ENCODE measurements around the gene MDGA2.

MDGA2 gene

GRCh38 chr14:47665337-47666134, 9.9 kb downstream of the MDGA2 start:
- H3K23ac ChIP-seq (ENCODE audit: low read length in 2 of 2) = no peak overlapping the region
- WGBS = 88% methylated on average over 13 of the region's 28 CpGs

GRCh38 chr14:47662466-47662865, 12.9 kb downstream of the MDGA2 start:
- H3K23ac ChIP-seq (ENCODE audit: low read length in 2 of 2) = no peak overlapping the region

More at GRCh38 chr14:47665337-47666134, 9.9 kb downstream of the MDGA2 start:
- Histone ChIP-seq H3K27ac (ENCODE audit: low read length, poor library complexity, severe bottlenecking) (no peak overlapping the region), H3K9me3 (ENCODE audit: control insufficient read depth, low read length) (no peaks in the 10 kb centered on the region), H2BK15ac (ENCODE audit: low read depth, poor library complexity, severe bottlenecking) (no peak overlapping the region), H2AFZ (ENCODE audit: low read depth, low read length) (no peak overlapping the region), H3K4ac (ENCODE audit: low read depth in 1 of 2, low read length in 2 of 2) (no peak overlapping the region), H3K27me3 (ENCODE audit: control insufficient read depth in 1 of 2, insufficient read depth in 1 of 2, low read length in 2 of 2) (no peaks in the 10 kb centered on the region), H3K4me1 (ENCODE audit: control insufficient read depth, insufficient read depth, low read depth, low read length) (no peaks in the 10 kb centered on the region), H4K8ac (ENCODE audit: low read length) (no peak overlapping the region), H3K4me2 (ENCODE audit: low read length, poor library complexity, severe bottlenecking) (no peak overlapping the region), H3K36me3 (ENCODE audit: control insufficient read depth in 1 of 2, insufficient read depth in 2 of 2, low read depth in 1 of 2, low read length in 2 of 2) (no peaks in the 10 kb centered on the region), H4K91ac (ENCODE audit: low read length) (no peak overlapping the region), H2BK120ac (ENCODE audit: low read depth, low read length) (no peak overlapping the region), H2AK5ac (ENCODE audit: low read length, severe bottlenecking) (no peak overlapping the region), H3K9ac (ENCODE audit: low read length) (no peak overlapping the region), H3K4me3 (ENCODE audit: insufficient read depth in 1 of 2, low read depth in 1 of 2, low read length in 2 of 2) (no peak overlapping the region), H3K14ac (ENCODE audit: low read length in 2 of 2) (no peak overlapping the region), H2BK12ac (ENCODE audit: low read length in 2 of 2) (no peak overlapping the region), H3K79me1 (replicated peaks; ENCODE audit: low read length, poor library complexity, severe bottlenecking) (no peaks in the 10 kb centered on the region), H3K18ac (ENCODE audit: low read depth in 1 of 2, low read length in 2 of 2) (no peak overlapping the region), H2BK5ac (ENCODE audit: low read depth, low read length, poor library complexity, severe bottlenecking) (no peak overlapping the region)
- DNase-seq = no peak

GRCh38 chr14:47660158-47660557, 15.2 kb downstream of the MDGA2 start:
- no peak overlapping the region for H3K18ac ChIP-seq (ENCODE audit: low read depth in 1 of 2, low read length in 2 of 2)
- H3K36me3 ChIP-seq (ENCODE audit: control insufficient read depth in 1 of 2, insufficient read depth in 2 of 2, low read depth in 1 of 2, low read length in 2 of 2) = no peaks in the 10 kb centered on the region
- no peaks in the 10 kb centered on the region for H3K9me3 ChIP-seq (ENCODE audit: control insufficient read depth, low read length)
- H3K14ac ChIP-seq (ENCODE audit: low read length in 2 of 2) = no peak overlapping the region
- no peak overlapping the region for H2BK15ac ChIP-seq (ENCODE audit: low read depth, poor library complexity, severe bottlenecking)
- H2AFZ ChIP-seq (ENCODE audit: low read depth, low read length) = no peak overlapping the region
- H4K8ac ChIP-seq (ENCODE audit: low read length) = no peak overlapping the region
- H2AK5ac ChIP-seq (ENCODE audit: low read length, severe bottlenecking) = no peak overlapping the region
- no peaks in the 10 kb centered on the region for H3K79me1 ChIP-seq (replicated peaks; ENCODE audit: low read length, poor library complexity, severe bottlenecking)
- H3K4me2 ChIP-seq (ENCODE audit: low read length, poor library complexity, severe bottlenecking) = no peak overlapping the region
- H3K9ac ChIP-seq (ENCODE audit: low read length) = no peak overlapping the region
- H3K27ac ChIP-seq (ENCODE audit: low read length, poor library complexity, severe bottlenecking) = no peak overlapping the region
- no peak overlapping the region for H4K91ac ChIP-seq (ENCODE audit: low read length)
- H3K4ac ChIP-seq (ENCODE audit: low read depth in 1 of 2, low read length in 2 of 2) = no peak overlapping the region
- no peak overlapping the region for H2BK5ac ChIP-seq (ENCODE audit: low read depth, low read length, poor library complexity, severe bottlenecking)
- no peak overlapping the region for H3K4me3 ChIP-seq (ENCODE audit: insufficient read depth in 1 of 2, low read depth in 1 of 2, low read length in 2 of 2)
- no peaks in the 10 kb centered on the region for H3K27me3 ChIP-seq (ENCODE audit: control insufficient read depth in 1 of 2, insufficient read depth in 1 of 2, low read length in 2 of 2)
- no peak for DNase-seq
- H2BK120ac ChIP-seq (ENCODE audit: low read depth, low read length) = no peak overlapping the region
- no peak overlapping the region for H3K23ac ChIP-seq (ENCODE audit: low read length in 2 of 2)
- H2BK12ac ChIP-seq (ENCODE audit: low read length in 2 of 2) = no peak overlapping the region
- no peaks in the 10 kb centered on the region for H3K4me1 ChIP-seq (ENCODE audit: control insufficient read depth, insufficient read depth, low read depth, low read length)
- WGBS = 83% methylated on average over 1 of the region's 2 CpGs

More at GRCh38 chr14:47662466-47662865, 12.9 kb downstream of the MDGA2 start:
- Histone ChIP-seq H4K8ac (ENCODE audit: low read length) (no peak overlapping the region), H4K91ac (ENCODE audit: low read length) (no peak overlapping the region), H3K27ac (ENCODE audit: low read length, poor library complexity, severe bottlenecking) (no peak overlapping the region), H3K4me3 (ENCODE audit: insufficient read depth in 1 of 2, low read depth in 1 of 2, low read length in 2 of 2) (no peak overlapping the region), H2AK5ac (ENCODE audit: low read length, severe bottlenecking) (no peak overlapping the region), H3K14ac (ENCODE audit: low read length in 2 of 2) (no peak overlapping the region), H2BK120ac (ENCODE audit: low read depth, low read length) (no peak overlapping the region), H3K79me1 (replicated peaks; ENCODE audit: low read length, poor library complexity, severe bottlenecking) (no peaks in the 10 kb centered on the region), H3K4me1 (ENCODE audit: control insufficient read depth, insufficient read depth, low read depth, low read length) (no peaks in the 10 kb centered on the region), H2AFZ (ENCODE audit: low read depth, low read length) (no peak overlapping the region), H3K4me2 (ENCODE audit: low read length, poor library complexity, severe bottlenecking) (no peak overlapping the region), H2BK12ac (ENCODE audit: low read length in 2 of 2) (no peak overlapping the region), H3K36me3 (ENCODE audit: control insufficient read depth in 1 of 2, insufficient read depth in 2 of 2, low read depth in 1 of 2, low read length in 2 of 2) (no peaks in the 10 kb centered on the region), H3K9me3 (ENCODE audit: control insufficient read depth, low read length) (no peaks in the 10 kb centered on the region), H2BK5ac (ENCODE audit: low read depth, low read length, poor library complexity, severe bottlenecking) (no peak overlapping the region), H3K9ac (ENCODE audit: low read length) (no peak overlapping the region), H3K27me3 (ENCODE audit: control insufficient read depth in 1 of 2, insufficient read depth in 1 of 2, low read length in 2 of 2) (no peaks in the 10 kb centered on the region), H2BK15ac (ENCODE audit: low read depth, poor library complexity, severe bottlenecking) (no peak overlapping the region), H3K18ac (ENCODE audit: low read depth in 1 of 2, low read length in 2 of 2) (no peak overlapping the region), H3K4ac (ENCODE audit: low read depth in 1 of 2, low read length in 2 of 2) (no peak overlapping the region)
- DNase-seq = no peak
- WGBS = no CpG with 5 or more reads among the region's 2 CpGs

GRCh38 chr14:47658041-47658440, 17.4 kb downstream of the MDGA2 start:
- no peak overlapping the region for H2AK5ac ChIP-seq (ENCODE audit: low read length, severe bottlenecking)
- no peak overlapping the region for H3K14ac ChIP-seq (ENCODE audit: low read length in 2 of 2)
- no peak overlapping the region for H3K4me2 ChIP-seq (ENCODE audit: low read length, poor library complexity, severe bottlenecking)
- H4K91ac ChIP-seq (ENCODE audit: low read length) = no peak overlapping the region
- no peak overlapping the region for H2BK12ac ChIP-seq (ENCODE audit: low read length in 2 of 2)
- no peak overlapping the region for H2BK5ac ChIP-seq (ENCODE audit: low read depth, low read length, poor library complexity, severe bottlenecking)
- H3K4me1 ChIP-seq (ENCODE audit: control insufficient read depth, insufficient read depth, low read depth, low read length) = no peaks in the 10 kb centered on the region
- no peak overlapping the region for H3K4ac ChIP-seq (ENCODE audit: low read depth in 1 of 2, low read length in 2 of 2)
- H3K27ac ChIP-seq (ENCODE audit: low read length, poor library complexity, severe bottlenecking) = no peak overlapping the region
- H3K9me3 ChIP-seq (ENCODE audit: control insufficient read depth, low read length) = no peaks in the 10 kb centered on the region
- no peaks in the 10 kb centered on the region for H3K36me3 ChIP-seq (ENCODE audit: control insufficient read depth in 1 of 2, insufficient read depth in 2 of 2, low read depth in 1 of 2, low read length in 2 of 2)
- no peak overlapping the region for H3K18ac ChIP-seq (ENCODE audit: low read depth in 1 of 2, low read length in 2 of 2)
- H3K23ac ChIP-seq (ENCODE audit: low read length in 2 of 2) = no peak overlapping the region
- no peak for DNase-seq
- no peak overlapping the region for H2AFZ ChIP-seq (ENCODE audit: low read depth, low read length)
- H2BK120ac ChIP-seq (ENCODE audit: low read depth, low read length) = no peak overlapping the region
- 83% methylated on average over 1 of the region's 1 CpG for WGBS
- H3K9ac ChIP-seq (ENCODE audit: low read length) = no peak overlapping the region
- no peak overlapping the region for H4K8ac ChIP-seq (ENCODE audit: low read length)
- H3K79me1 ChIP-seq (replicated peaks; ENCODE audit: low read length, poor library complexity, severe bottlenecking) = no peaks in the 10 kb centered on the region
- H3K27me3 ChIP-seq (ENCODE audit: control insufficient read depth in 1 of 2, insufficient read depth in 1 of 2, low read length in 2 of 2) = no peaks in the 10 kb centered on the region
- no peak overlapping the region for H3K4me3 ChIP-seq (ENCODE audit: insufficient read depth in 1 of 2, low read depth in 1 of 2, low read length in 2 of 2)
- H2BK15ac ChIP-seq (ENCODE audit: low read depth, poor library complexity, severe bottlenecking) = no peak overlapping the region
